C4-2B (cell line): ENCODE data around the gene DHCR7.

Experiments used
- ZFX ChIP-seq: fragments of 450-650 bp; IDR thresholded peaks from 2 replicates; pipeline ENCODE4 v1.6.1; 2017
- TF ChIP-seq, protein P1 (sequence below): fragments of 450-650 bp; conservative IDR thresholded peaks from 2 replicates; pipeline ENCODE4 v1.5.1; 2017; ENCODE audit warnings: mild to moderate bottlenecking

DNA sequence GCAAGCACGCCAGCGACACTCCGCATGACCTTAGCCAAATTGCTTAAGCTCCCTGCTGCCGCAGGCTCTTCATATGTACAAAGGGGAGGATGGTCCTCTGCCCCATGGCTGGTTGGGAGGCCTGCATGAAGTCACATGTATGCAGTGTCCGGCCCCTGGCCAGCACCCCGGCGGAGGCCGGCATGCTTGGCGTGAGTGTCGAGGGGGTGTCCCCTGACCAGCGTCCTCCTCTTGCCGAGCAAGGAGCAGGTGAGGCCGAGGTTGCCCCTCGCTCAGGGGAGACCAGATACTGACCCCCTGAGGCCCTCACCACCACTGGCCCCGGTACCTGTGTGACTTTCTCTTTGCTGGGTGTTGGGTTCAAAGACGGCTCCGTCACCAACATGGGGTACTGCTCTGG is 50.2 kb downstream of the DHCR7 start:
- TF ChIP-seq, protein P1, sequence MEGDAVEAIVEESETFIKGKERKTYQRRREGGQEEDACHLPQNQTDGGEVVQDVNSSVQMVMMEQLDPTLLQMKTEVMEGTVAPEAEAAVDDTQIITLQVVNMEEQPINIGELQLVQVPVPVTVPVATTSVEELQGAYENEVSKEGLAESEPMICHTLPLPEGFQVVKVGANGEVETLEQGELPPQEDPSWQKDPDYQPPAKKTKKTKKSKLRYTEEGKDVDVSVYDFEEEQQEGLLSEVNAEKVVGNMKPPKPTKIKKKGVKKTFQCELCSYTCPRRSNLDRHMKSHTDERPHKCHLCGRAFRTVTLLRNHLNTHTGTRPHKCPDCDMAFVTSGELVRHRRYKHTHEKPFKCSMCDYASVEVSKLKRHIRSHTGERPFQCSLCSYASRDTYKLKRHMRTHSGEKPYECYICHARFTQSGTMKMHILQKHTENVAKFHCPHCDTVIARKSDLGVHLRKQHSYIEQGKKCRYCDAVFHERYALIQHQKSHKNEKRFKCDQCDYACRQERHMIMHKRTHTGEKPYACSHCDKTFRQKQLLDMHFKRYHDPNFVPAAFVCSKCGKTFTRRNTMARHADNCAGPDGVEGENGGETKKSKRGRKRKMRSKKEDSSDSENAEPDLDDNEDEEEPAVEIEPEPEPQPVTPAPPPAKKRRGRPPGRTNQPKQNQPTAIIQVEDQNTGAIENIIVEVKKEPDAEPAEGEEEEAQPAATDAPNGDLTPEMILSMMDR, result no peak
- no peak for TF ChIP-seq ZFX
